HG02852 (cell line): ENCODE data around the gene STRBP.
"Not testable (repeated sequence)": the region's sequence is repeated elsewhere in the genome, so short reads cannot be mapped to it uniquely, and the experiment has no call there.

Experiments
- ATAC-seq: cut with Tn5 transposase; IDR thresholded peaks from one replicate; pipeline ENCODE4 v1.9.1; 2021; ENCODE audit warnings: mild to moderate bottlenecking, moderate library complexity; ENCODE audit not compliant: unreplicated experiment

The STRBP gene

GRCh38 chr9:123268465-123269259 is at the start of gene STRBP:
Gene STRBP, minus strand, starts transcription at chr9:123268586. Its CDS starts 84,452 bp downstream, at chr9:123184134.
- peak; percentile 85 for ATAC-seq

DNA sequence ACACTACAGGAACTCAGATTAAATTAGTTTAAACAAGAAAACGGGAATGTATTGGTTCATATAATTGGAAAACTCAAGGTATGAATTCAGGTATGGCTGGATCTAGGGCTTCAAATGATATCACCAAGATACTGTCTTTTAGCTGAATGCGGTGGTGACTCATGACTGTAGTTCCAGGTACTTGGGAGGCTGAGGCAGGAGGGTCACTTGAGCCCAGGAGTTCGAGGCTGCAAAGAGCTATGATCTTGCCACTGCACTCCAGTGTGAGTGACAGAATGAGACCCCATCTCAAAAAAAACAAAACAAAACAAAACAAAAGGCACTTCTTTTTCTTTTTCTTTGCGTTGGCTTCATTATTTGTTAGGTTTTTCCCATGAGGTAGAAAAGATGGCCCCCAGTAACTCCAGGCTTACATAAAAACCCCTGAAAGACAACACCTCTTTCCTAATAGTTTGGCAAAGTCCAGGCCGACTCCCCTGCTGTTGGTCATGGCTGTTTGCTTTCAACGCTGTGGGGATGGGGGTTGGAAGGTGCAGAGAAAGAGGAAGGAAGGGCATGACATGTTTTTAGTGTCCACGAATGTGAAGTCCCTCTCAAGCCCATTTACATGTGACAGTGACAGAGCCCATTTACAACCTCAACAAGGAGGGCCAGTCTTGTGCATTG is 47.8 kb upstream of the STRBP start:
- ATAC-seq, result no peak

GRCh38 chr9:123315635-123316034 is 47.2 kb upstream of the STRBP start:
- ATAC-seq, result no peak

DNA sequence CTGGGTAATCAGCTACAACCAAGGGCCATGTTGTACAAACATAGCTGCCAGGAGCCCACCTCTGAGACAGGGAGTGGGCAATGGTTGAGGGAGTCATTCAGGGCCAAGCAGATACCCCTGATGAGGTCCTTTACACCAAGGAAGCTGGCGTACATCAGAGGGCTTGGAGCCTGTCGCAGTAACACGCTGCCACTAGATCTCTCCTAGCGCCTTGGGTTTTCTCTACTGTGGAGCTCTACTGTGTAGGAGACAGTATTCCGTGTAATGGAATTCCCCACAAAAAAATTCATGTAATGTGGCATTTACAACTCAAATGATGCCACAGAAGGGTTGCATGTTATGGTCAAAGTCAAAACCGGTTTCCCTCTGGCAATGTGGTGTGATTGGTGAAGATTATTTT is 46.2 kb upstream of the STRBP start:
- no peak for ATAC-seq

DNA sequence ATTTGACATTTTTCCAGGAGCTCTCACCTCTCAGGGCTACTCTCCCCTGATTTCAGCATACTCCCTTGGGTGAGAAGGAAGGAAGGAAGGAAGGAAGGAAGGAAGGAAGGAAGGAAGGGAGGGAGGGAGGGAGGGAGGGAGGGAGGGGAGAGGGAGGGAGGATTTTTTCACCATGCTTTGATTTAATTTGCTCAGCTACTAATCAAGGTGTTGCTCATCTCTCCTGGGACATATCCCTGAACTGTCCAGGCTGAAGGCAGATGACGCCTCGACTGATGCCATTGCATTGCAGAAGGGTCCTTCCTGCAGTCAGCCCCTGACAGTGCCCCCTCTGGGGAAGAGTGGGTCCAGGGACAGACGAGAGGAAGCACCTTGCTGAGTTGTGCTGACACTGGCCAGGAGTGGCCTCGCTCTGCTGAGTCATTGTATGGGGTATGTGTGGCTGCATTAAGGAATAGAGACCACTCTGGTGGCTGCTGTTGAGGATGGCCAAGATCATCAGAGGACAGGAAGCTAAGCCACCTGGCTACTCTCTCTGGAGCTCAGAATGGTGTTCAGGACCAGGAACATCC is 44.0 kb upstream of the STRBP start:
- ATAC-seq, result no peak

GRCh38 chr9:123311250-123311752 is 42.9 kb upstream of the STRBP start:
- ATAC-seq, result no peak

GRCh38 chr9:123310551-123311249 is 42.3 kb upstream of the STRBP start:
- ATAC-seq, result no peak

DNA sequence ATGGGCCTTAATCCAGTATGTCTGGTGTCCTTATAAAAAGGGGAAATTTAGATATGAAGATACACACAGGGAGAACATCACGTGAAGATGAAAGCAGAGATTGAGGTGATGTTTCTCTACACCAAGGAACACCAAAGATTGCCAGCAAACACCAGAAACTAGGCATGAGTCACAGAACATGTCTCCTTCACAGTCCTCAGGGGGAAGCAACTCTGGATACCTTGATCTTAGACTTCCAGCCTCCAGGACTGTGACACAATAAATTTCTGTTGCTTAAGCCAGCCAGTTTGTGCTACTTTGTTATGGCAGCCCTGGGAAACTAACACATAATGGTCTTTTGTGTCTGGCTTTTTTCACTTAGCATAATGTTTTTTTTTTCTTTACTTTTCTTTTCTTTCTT is 41.2 kb upstream of the STRBP start:
- no peak for ATAC-seq

DNA sequence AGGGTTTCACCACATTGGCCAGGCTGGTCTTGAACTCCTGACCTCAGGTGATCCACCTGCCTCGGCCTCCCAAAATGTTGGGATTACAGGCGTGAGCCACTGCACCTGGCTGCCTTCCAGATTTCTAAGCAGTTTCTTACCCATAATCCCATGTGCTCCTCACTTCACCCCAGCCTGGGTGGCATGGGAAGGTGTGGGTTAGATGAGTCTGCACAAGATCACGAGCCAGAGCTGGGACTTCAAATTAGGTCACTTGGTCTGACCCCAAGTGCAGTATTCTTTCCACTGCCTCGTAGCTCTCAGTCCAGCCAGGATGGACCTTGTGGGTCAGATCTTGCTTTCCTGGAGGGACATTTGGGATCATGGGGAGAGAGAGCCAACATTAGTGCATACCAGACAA is 37.5 kb upstream of the STRBP start:
- no peak for ATAC-seq

GRCh38 chr9:123304340-123304691 is 35.9 kb upstream of the STRBP start:
- no peak for ATAC-seq

GRCh38 chr9:123302348-123303214 is 34.2 kb upstream of the STRBP start:
- no peak for ATAC-seq

GRCh38 chr9:123301936-123302335 is 33.5 kb upstream of the STRBP start:
- ATAC-seq, result not testable (repeated sequence)

DNA sequence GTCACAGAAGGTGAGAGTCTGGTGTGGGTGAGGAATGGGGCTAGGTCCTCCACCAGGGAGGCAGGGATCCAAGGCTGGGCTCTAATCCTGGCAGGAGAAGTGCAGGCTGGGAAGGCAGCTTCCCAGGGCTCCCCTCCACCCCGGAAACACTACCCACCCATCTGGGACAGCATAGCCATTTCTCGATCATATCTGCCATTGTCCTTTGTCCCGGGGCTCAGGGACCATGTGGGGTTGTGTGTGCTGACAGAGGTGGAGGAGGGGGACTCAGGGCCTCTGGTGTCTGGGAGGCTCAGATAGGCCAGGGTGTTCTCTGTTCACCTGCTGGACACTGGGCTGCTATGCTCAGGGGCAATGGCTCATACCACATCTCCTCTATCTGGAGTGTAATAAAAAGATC is 32.2 kb upstream of the STRBP start:
- no peak for ATAC-seq

DNA sequence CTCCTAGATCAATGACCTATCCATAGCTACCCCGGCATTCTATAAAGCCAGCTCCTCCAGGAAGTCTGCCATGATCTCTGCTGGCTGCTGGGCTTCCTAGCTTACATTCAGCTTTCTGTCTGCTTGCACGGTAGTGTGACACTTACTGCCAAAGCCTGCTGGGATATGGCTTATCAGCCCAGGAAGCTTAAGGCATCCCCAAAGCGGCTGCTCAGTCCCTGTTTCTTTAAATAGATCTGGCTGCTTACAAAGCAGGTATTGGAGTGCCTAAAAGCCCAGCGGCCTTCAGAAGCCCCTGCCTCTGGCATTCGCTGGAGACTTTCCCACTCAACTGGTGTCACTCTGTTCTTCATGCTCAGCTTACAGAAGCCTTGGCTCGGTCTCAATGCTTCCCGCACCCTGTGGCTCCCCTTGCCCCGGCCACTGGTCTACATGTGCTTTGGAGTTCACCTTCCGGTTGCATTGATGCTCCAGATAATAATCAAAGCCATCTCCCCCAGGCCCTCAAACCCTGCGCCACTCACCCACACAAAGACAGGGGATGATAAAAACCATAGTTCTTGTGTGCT is 31.3 kb upstream of the STRBP start:
- no peak for ATAC-seq

DNA sequence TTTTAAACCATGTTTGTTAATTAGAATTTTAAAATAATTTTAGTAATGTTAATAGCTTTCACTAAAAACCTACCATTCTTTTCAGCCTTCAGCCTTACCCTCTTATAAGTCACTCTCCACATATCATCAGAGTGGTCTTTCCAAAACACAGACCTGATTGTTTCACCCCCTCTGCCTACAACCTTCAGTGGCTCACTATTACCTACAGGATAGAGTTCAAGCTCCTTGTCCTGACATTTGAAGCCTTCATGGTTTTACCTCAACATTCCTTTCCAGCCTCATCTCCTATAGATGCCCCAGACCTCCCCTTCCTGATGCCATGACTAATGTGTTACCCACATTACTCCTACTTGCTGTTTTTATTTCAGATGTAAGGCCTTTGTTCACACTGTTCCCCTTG is 27.8 kb upstream of the STRBP start:
- no peak for ATAC-seq

- ATAC-seq, result no peak
Observed at GRCh38 chr9:123291736-123292135, 23.4 kb upstream of the STRBP start.

- ATAC-seq, result no peak
Observed at GRCh38 chr9:123290764-123291163, 22.4 kb upstream of the STRBP start.

DNA sequence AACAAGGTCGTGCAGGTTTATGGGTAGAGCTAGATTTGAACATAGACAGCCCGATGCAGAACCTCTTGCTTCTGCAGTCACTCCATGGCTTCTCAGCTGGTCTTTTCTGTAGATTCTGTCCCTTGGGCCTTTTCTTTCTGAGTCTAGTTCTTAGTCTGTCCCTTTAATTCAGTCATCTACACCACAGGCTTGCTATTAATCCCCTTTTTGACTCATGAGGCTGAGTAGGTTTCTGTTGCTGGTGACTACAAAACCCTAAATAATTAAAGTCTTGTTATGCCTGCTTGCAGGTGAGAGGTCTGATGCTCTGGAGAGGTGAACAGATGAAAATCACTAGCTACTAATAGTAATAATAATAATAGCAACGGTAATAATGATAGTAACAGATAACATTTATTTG is 19.3 kb upstream of the STRBP start:
- no peak for ATAC-seq

DNA sequence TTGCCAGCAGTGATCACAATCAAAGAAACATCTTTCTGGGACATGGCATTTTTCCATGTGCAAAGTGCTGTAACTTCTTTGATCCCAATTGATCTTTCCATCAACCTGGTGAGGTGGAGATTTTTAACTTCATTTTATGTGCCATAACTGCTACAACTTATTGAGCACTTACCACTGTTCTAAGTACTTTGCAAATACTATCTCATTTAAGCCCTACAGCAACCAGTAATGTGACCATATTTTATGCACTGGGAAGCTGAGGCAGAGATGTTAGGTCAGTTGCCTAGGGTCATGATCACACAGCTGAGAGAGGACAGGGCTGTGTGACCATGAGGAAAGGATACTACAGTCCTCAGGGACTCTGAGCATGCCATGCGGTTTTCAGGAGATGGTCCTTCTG is 17.9 kb upstream of the STRBP start:
- no peak for ATAC-seq

DNA sequence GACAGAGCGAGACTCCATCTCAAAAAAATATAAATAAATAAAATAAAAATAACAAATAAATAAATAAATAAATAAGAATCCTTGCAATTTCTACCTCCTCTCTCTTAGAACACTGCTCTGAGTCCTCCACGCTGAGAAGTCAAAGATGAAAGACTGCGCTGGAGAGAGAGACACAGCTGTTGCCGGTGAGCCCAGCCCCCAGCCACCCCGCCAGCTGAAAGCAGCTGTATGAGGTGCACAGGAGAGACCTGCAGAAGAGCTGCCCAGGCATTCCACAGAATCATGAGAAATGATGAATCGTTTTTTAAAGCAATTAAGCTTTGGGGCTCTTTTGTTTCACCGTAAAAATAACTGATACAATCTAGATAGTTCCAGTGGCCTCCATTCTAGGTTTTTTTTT is 16.3 kb upstream of the STRBP start:
- no peak for ATAC-seq
